ENCODE measurements around the gene RELN.

DNA sequence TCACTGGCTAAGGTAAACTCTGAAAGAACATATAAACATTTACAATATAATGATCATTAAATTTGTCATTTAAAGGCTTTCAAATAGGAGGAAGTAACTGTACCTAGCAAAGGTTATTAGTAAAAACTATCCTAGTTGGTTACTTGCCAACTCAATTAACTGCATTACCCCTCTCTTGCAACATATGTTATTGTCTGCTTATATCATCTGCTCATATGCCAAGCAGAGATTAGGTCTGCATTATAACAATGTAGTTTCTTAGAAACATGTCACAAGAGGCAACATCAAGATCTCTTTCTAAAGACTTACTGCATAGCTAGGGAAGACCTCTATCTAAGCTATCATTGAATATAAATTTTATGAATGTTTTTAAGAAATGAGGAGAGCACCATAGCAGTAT, 132.5 kb downstream of the RELN start:
- TF ChIP-seq, protein P1, sequence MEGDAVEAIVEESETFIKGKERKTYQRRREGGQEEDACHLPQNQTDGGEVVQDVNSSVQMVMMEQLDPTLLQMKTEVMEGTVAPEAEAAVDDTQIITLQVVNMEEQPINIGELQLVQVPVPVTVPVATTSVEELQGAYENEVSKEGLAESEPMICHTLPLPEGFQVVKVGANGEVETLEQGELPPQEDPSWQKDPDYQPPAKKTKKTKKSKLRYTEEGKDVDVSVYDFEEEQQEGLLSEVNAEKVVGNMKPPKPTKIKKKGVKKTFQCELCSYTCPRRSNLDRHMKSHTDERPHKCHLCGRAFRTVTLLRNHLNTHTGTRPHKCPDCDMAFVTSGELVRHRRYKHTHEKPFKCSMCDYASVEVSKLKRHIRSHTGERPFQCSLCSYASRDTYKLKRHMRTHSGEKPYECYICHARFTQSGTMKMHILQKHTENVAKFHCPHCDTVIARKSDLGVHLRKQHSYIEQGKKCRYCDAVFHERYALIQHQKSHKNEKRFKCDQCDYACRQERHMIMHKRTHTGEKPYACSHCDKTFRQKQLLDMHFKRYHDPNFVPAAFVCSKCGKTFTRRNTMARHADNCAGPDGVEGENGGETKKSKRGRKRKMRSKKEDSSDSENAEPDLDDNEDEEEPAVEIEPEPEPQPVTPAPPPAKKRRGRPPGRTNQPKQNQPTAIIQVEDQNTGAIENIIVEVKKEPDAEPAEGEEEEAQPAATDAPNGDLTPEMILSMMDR (IDR thresholded peaks at IDR 0.05), result no peak
- TF ChIP-seq ZFX (IDR thresholded peaks at IDR 0.05; ENCODE audit: borderline replicate concordance), result no peak

Data from 22Rv1 (cell line).